ENCODE measurements around the gene TBL1X.
A peak's percentile ranks its signal among the peaks of the same experiment; 100 is the strongest.

Gene TBL1X

DNA sequence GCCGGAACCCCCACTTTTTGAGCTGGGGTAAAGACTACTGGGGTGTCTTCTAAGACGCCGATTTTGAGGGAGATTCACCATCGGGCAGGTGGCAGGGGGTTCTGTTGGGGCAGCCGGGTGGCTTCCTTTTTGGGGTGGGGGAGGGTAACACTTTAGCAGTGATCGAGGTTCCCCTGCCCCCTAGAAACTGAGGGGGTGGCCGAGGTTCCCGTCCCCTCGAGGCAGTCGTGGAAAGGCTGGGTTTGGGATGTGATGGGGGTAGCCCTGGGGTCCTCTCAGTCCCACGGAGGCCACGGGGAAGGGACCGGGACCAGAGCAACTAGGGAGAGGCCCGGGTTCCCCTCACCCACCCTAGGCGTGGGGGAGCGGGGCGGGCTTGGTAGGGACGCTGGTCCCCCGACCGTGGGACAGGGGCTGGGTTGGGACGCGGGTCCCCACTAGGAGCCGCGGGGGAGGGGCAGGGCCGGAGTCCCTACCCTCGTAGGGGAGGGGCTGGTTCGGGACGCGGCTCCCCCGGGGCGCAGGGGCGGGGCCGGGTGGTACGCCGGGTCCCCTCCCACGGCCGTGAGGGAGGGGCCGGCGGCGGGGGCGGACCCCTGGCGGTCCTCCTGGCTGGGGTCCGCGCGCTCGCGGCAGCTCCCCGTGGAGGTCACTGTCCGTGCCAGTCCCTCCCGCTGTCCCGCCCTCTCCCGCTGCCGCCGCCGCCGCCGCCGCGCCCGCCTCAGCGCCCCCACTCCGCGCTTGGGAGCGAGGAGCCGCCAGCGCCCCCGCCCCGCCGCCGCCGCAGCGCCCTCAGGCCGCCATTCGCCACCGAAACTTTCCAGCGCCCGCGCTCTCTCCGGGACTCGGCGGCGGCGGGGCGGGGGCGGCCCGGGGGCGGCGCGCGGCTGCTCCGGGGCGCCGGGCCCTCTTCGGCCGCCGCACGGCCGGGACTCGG lies at the start of gene TBL1X:
Gene TBL1X, plus strand, starts transcription at position 624 of the 937 bp plus-strand sequence. CDS start 188,529 bp downstream, outside the sequence.
- TF ChIP-seq ZFX (IDR thresholded peaks at IDR 0.05; ENCODE audit: borderline replicate concordance) (no peak), CTCF (IDR thresholded peaks at IDR 0.05) (no peak)
- peak within 1 kb of the TSS; percentile 84 for H3K27ac ChIP-seq

DNA sequence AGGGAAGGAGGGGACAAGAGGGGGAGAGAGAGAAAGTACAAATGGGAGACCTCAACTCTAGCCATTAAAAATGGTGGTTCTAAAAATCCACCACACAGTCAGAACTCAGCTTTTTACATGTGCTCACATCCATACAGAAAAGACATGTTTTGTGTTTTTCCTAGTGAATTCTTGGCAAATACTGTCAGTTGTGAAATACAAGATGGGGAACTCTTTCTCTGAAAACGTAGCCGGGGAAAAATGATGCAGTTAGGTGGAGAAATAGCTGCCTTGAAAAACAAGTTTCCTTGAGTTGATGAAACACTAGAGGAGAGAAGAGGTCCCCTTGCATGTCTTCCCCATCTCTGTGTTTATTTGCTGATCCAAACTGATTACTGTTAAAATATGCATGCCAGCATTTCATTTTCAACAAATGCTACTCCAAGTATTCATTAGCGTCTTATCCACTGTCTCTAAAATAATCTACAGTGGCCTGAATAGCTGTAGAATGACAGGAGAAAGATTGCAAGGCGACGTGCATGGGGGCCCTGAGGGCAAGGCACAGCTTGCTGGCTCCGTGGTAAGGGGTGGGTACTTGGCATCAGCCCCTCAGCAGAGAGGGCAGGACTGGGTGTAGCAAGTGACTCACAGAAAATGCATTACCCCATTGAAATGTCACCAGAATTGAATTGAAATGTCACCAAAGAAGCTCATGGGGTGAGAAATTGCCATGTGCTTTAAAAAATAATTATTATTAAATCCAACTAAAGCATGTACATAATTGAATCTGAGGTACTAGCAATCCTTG lies 48.1 kb upstream of the TBL1X start:
- no peak overlapping the region for H3K27ac ChIP-seq
- no peak for TF ChIP-seq CTCF (IDR thresholded peaks at IDR 0.05)

DNA sequence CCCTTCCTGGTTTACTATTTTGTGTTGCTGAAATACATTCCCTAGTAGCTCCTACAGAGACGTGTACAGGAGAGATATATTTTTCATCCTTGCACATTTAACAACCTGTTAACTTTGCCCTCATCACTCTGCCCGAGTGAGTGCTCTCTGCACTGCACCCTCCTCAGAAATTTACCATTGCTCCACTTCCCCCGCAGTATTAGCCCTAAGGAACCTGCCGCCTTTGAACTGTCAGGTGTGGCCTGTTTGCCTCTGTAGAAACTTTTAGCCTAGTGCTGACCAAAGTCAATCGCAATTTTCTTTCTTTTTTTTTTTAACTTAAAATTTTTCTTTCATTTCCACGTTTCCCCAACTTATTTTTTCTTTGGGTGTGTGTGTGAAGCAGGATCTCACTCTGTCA lies 46.6 kb upstream of the TBL1X start:
- TF ChIP-seq ZFX (IDR thresholded peaks at IDR 0.05; ENCODE audit: borderline replicate concordance), result no peak
- no peak for TF ChIP-seq CTCF (IDR thresholded peaks at IDR 0.05)
- H3K27ac ChIP-seq, result no peak overlapping the region

DNA sequence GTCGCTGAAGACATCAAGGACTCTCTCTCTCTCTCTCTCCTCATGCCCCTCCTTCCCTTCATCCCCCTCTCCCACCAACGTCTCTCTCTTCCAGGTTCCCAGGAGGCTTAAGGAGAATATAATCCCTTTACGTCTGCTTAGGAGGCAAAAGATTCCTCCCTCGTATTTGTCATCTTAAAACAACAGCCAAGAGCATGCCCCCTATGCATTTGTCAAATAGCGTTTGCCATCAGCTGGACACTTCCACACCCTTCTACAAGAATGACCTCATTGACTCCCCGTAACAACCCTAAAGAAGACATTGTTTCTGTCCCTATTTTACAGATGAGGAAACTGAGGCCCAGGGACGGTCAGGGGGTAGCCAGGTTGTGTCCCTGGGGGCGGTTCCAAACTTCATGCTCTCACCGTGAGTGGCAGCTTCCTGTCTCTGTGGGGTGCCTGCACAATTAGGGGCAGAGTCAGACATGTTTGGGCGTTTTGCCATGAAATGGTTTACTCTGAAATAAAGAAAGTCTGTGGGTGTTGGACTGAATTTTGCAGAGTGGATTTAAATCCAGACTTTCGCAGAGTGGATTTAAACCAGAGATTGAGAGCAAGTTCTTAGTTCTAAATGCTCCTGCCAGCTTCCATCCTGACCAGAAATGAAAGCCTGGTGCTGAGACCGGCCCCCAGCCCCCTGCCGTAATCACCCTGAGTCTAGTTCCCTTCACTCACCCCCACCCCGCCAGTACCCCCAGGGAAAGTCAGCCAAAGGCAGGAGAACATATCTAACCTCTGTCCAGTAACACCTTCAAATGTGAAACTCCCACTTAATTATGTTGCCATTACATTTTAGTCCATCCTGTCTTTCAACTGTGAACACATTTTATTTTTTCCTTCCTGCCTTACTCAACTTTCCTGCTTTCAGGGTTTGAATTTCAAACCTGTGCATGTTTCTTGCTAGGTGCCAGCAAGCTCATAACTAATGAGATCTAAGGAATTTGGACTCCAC lies 44.3 kb upstream of the TBL1X start:
- H3K27ac ChIP-seq, result no peak overlapping the region
- no peak for TF ChIP-seq ZFX (IDR thresholded peaks at IDR 0.05; ENCODE audit: borderline replicate concordance)
- no peak for TF ChIP-seq CTCF (IDR thresholded peaks at IDR 0.05)

GRCh38 chrX:9429767-9430166 lies 35.1 kb upstream of the TBL1X start:
- H3K27ac ChIP-seq, result no peak overlapping the region
- TF ChIP-seq CTCF (IDR thresholded peaks at IDR 0.05) (no peak), ZFX (IDR thresholded peaks at IDR 0.05; ENCODE audit: borderline replicate concordance) (no peak)

DNA sequence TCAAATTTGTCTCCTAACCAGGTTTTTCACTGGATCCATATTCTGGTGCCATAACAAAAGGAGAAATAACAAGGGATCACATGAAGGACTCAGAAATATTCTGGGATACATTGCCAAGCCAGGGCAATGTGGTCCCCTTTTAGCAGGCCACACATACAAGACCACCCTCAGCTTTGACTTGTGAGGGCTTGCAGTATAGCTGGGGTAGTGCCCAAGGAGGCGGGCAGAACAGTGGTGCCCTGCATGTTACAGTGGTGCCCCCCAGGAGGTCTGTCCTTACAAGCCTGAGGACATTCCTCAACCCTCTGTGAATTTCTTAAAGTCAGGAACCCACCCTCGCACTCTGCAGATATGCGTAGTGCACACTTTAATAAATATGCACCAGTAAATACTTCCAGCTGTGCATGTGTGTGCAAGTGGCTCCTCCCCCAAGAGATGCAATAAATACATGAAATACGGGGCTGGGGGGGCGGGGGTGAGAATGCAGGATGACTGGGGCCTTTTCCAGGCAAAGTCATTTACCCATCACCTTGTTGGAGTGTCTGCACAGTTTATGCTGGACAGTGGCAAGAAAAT lies 34.4 kb upstream of the TBL1X start:
- TF ChIP-seq CTCF (IDR thresholded peaks at IDR 0.05) (no peak), ZFX (IDR thresholded peaks at IDR 0.05; ENCODE audit: borderline replicate concordance) (no peak)
- no peak overlapping the region for H3K27ac ChIP-seq
